BLaER1 (cell line): Measurements from ENCODE around the gene FDPS.

Experiments used
- H3K27ac ChIP-seq: shearing (Covaris generic); formaldehyde crosslinking; 2 replicates; pipeline ENCODE4 v1.8.1; 2022
- H3K27me3 ChIP-seq: shearing (Covaris generic); formaldehyde crosslinking; 2 replicates; pipeline ENCODE4 v1.8.1; 2022
- H3K36me3 ChIP-seq: shearing (Covaris generic); formaldehyde crosslinking; 2 replicates; pipeline ENCODE4 v1.8.1; 2022
- H3K4me1 ChIP-seq: shearing (Covaris generic); formaldehyde crosslinking; 2 replicates; pipeline ENCODE4 v1.8.1; 2022
- H3K4me2 ChIP-seq: shearing (Covaris generic); formaldehyde crosslinking; 2 replicates; pipeline ENCODE4 v1.8.1; 2022
- H3K4me3 ChIP-seq: shearing (Covaris generic); formaldehyde crosslinking; 2 replicates; pipeline ENCODE4 v1.8.1; 2022
- H3K9ac ChIP-seq: shearing (Covaris generic); formaldehyde crosslinking; 2 replicates; pipeline ENCODE4 v1.8.1; 2022
- H3K9me3 ChIP-seq: shearing (Covaris generic); formaldehyde crosslinking; 2 replicates; pipeline ENCODE4 v1.8.1; 2022
- H4K20me1 ChIP-seq: shearing (Covaris generic); formaldehyde crosslinking; 2 replicates; pipeline ENCODE4 v1.8.1; 2022
- Cebpa-rat ChIP-seq: shearing (Covaris generic); IDR thresholded peaks from 2 replicates; pipeline ENCODE4 v1.8.1; 2022

The FDPS gene

GRCh38 chr1:155308493-155309422 lies at the start of gene FDPS:
Gene FDPS, plus strand, starts transcription at chr1:155308866. Its CDS starts 924 bp downstream, at chr1:155309790.
- peaks cover 36% of the 10 kb centered on the region for H3K36me3 ChIP-seq
- no peaks in the 10 kb centered on the region for H3K9me3 ChIP-seq
- H3K27ac ChIP-seq: peak within 1 kb of the TSS; percentile 90
- no peaks in the 10 kb centered on the region for H3K27me3 ChIP-seq
- H3K4me1 ChIP-seq: peaks cover 35% of the 10 kb centered on the region
- no peaks in the 10 kb centered on the region for H4K20me1 ChIP-seq
- peak within 1 kb of the TSS; percentile 98 for H3K4me2 ChIP-seq
- H3K4me3 ChIP-seq: peak within 1 kb of the TSS; percentile 90
- no peak for TF ChIP-seq Cebpa-rat
- H3K9ac ChIP-seq: peak within 1 kb of the TSS; percentile 94

GRCh38 chr1:155260276-155260675 lies 48.4 kb upstream of the FDPS start:
- Histone ChIP-seq H3K4me2 (peak overlapping the region; percentile 98), H4K20me1 (peaks cover 26% of the 10 kb centered on the region), H3K27ac (no peak overlapping the region), H3K4me3 (no peak overlapping the region), H3K27me3 (no peaks in the 10 kb centered on the region), H3K9me3 (no peaks in the 10 kb centered on the region), H3K36me3 (peaks cover 75% of the 10 kb centered on the region), H3K4me1 (peaks cover 36% of the 10 kb centered on the region), H3K9ac (peak overlapping the region; percentile 86; the same call in 1 of the 2 replicates)
- TF ChIP-seq Cebpa-rat: no peak

GRCh38 chr1:155261493-155261851 lies 47.2 kb upstream of the FDPS start:
- Histone ChIP-seq H3K27me3 (no peaks in the 10 kb centered on the region), H3K27ac (peak overlapping the region; percentile 78), H3K4me3 (peak overlapping the region; percentile 82), H3K36me3 (peaks cover 81% of the 10 kb centered on the region), H3K9me3 (no peaks in the 10 kb centered on the region), H4K20me1 (peaks cover 22% of the 10 kb centered on the region), H3K4me2 (peak overlapping the region; percentile 98), H3K4me1 (peaks cover 25% of the 10 kb centered on the region), H3K9ac (peak overlapping the region; percentile 86)
- TF ChIP-seq Cebpa-rat: no peak

GRCh38 chr1:155261852-155262673 lies 46.6 kb upstream of the FDPS start, which contains the start of gene SCAMP3:
Gene SCAMP3, minus strand, starts transcription at chr1:155262360. Its CDS starts 209 bp downstream, at chr1:155262151.
- H4K20me1 ChIP-seq: peaks cover 19% of the 10 kb centered on the region
- H3K9ac ChIP-seq: peak within 1 kb of the TSS; percentile 86
- TF ChIP-seq Cebpa-rat: no peak
- H3K27ac ChIP-seq: peak within 1 kb of the TSS; percentile 78
- H3K36me3 ChIP-seq: peaks cover 81% of the 10 kb centered on the region
- no peaks in the 10 kb centered on the region for H3K27me3 ChIP-seq
- H3K4me1 ChIP-seq: peaks cover 24% of the 10 kb centered on the region
- peak within 1 kb of the TSS; percentile 82 for H3K4me3 ChIP-seq
- peak within 1 kb of the TSS; percentile 98 for H3K4me2 ChIP-seq
- no peaks in the 10 kb centered on the region for H3K9me3 ChIP-seq

- H3K27ac ChIP-seq: no peak overlapping the region
- peaks cover 81% of the 10 kb centered on the region for H3K36me3 ChIP-seq
- H3K9me3 ChIP-seq: no peaks in the 10 kb centered on the region
- peaks cover 25% of the 10 kb centered on the region for H4K20me1 ChIP-seq
- no peak for TF ChIP-seq Cebpa-rat
- H3K4me2 ChIP-seq: no peak overlapping the region
- no peaks in the 10 kb centered on the region for H3K27me3 ChIP-seq
- H3K4me1 ChIP-seq: peaks cover 24% of the 10 kb centered on the region
- H3K9ac ChIP-seq: no peak overlapping the region
- no peak overlapping the region for H3K4me3 ChIP-seq
Observed at GRCh38 chr1:155263067-155263466, 45.6 kb upstream of the FDPS start.

GRCh38 chr1:155266553-155266952 lies 42.1 kb upstream of the FDPS start:
- Histone ChIP-seq H3K4me2 (no peak overlapping the region), H3K4me1 (peaks cover 8% of the 10 kb centered on the region), H3K27me3 (no peaks in the 10 kb centered on the region), H3K27ac (no peak overlapping the region), H4K20me1 (peaks cover 41% of the 10 kb centered on the region), H3K9ac (no peak overlapping the region), H3K36me3 (peaks cover 89% of the 10 kb centered on the region), H3K4me3 (no peak overlapping the region), H3K9me3 (no peaks in the 10 kb centered on the region)
- no peak for TF ChIP-seq Cebpa-rat

- Histone ChIP-seq H3K4me1 (peaks cover 16% of the 10 kb centered on the region), H3K27ac (no peak overlapping the region), H3K27me3 (no peaks in the 10 kb centered on the region), H3K4me3 (no peak overlapping the region), H3K9me3 (no peaks in the 10 kb centered on the region), H3K4me2 (no peak overlapping the region), H4K20me1 (peaks cover 45% of the 10 kb centered on the region), H3K9ac (no peak overlapping the region), H3K36me3 (peaks cover 93% of the 10 kb centered on the region)
- TF ChIP-seq Cebpa-rat: no peak
Observed at GRCh38 chr1:155267373-155267772, 41.3 kb upstream of the FDPS start.

GRCh38 chr1:155268630-155269029 lies 40.0 kb upstream of the FDPS start:
- TF ChIP-seq Cebpa-rat: no peak
- Histone ChIP-seq H4K20me1 (peaks cover 50% of the 10 kb centered on the region), H3K27me3 (no peaks in the 10 kb centered on the region), H3K4me1 (peaks cover 12% of the 10 kb centered on the region), H3K36me3 (peaks cover 82% of the 10 kb centered on the region), H3K4me2 (no peak overlapping the region), H3K4me3 (no peak overlapping the region), H3K27ac (no peak overlapping the region), H3K9ac (no peak overlapping the region), H3K9me3 (no peaks in the 10 kb centered on the region)

- H3K9me3 ChIP-seq: no peaks in the 10 kb centered on the region
- H3K9ac ChIP-seq: no peak overlapping the region
- H3K27ac ChIP-seq: no peak overlapping the region
- no peaks in the 10 kb centered on the region for H3K27me3 ChIP-seq
- no peak overlapping the region for H3K4me2 ChIP-seq
- H4K20me1 ChIP-seq: peaks cover 50% of the 10 kb centered on the region
- no peak overlapping the region for H3K4me3 ChIP-seq
- TF ChIP-seq Cebpa-rat: no peak
- peaks cover 75% of the 10 kb centered on the region for H3K36me3 ChIP-seq
- peaks cover 20% of the 10 kb centered on the region for H3K4me1 ChIP-seq
Observed at GRCh38 chr1:155269381-155269780, 39.3 kb upstream of the FDPS start.
